ENCODE results near the gene SLC25A41.

SLC25A41 gene

GRCh38 chr19:6378041-6378440 lies 55.5 kb downstream of the SLC25A41 start:
- TF ChIP-seq CTCF (IDR thresholded peaks at IDR 0.05), result no peak

GRCh38 chr19:6376512-6377190 lies 56.9 kb downstream of the SLC25A41 start:
- no peak for TF ChIP-seq CTCF (IDR thresholded peaks at IDR 0.05)

Data from LNCAP (cell line).